Suprapubic skin (tissue), 4 donors: Measurements from ENCODE around the gene PTPRN2.
"Not testable (repeated sequence)": the region's sequence is repeated elsewhere in the genome, so short reads cannot be mapped to it uniquely, and the experiment has no call there.

Experiments used
- CTCF ChIP-seq, 2 donors: fragments of 200-600 bp in 1 of 2; fragments of 450-650 bp in 1 of 2; sonication (generic) in 1 of 2; IDR thresholded peaks; one replicate each; pipeline ENCODE4 v1.5.1; 2016 to 2019; ENCODE audit warnings: antibody characterized with exemption in 2 of 2, mild to moderate bottlenecking in 1 of 2, moderate library complexity in 1 of 2
- EP300 ChIP-seq: sonication (generic); formaldehyde crosslinking; IDR thresholded peaks from one replicate; pipeline ENCODE4 v1.6.1; 2017; ENCODE audit warnings: antibody characterized with exemption
- POLR2AphosphoS5 ChIP-seq, 3 donors: sonication (generic); formaldehyde crosslinking; IDR thresholded peaks; one replicate each; pipeline ENCODE4 v1.6.1; 2017; ENCODE audit warnings: antibody characterized with exemption in 3 of 3

GRCh38 chr7:157777194-157777762 lies 810.3 kb downstream of the PTPRN2 start:
- TF ChIP-seq CTCF (IDR thresholded peaks at IDR 0.05); POLR2AphosphoS5 (IDR thresholded peaks at IDR 0.05); EP300: not testable (repeated sequence)
